ENCODE measurements around the gene PLAC9.

DNA sequence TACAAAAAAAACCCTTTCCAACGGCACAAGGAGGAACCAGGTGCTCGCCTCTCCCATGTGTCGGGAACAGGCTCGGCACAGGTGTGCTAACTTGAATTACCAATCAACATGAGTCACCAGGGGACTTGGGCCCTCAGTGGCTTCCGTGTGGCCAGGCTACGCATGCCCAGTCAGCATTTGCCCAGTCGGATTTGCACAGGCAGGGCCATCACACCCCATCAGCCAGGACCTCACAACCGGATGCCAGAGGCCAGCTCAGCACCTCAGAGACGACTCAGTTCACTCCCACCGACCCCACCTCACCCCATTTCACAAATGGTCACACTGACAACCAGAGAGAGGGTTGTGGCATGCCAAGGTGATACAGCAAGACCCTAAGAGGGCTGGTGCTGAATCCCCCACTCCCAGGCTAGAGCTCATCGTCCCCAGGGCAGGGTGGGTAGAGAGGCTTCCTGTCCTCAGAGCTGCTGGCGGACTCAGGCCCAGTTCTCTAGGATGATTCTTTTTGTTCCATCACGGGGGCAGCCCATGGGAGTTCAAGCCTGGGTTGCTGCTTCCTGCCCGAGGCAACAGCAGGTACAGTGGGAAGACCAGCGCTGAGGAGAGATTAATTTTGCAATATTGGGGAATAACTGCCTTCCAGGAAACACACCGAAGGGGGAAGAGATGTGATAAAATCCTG is 59.2 kb downstream of the PLAC9 start:
- TF ChIP-seq, protein P1, sequence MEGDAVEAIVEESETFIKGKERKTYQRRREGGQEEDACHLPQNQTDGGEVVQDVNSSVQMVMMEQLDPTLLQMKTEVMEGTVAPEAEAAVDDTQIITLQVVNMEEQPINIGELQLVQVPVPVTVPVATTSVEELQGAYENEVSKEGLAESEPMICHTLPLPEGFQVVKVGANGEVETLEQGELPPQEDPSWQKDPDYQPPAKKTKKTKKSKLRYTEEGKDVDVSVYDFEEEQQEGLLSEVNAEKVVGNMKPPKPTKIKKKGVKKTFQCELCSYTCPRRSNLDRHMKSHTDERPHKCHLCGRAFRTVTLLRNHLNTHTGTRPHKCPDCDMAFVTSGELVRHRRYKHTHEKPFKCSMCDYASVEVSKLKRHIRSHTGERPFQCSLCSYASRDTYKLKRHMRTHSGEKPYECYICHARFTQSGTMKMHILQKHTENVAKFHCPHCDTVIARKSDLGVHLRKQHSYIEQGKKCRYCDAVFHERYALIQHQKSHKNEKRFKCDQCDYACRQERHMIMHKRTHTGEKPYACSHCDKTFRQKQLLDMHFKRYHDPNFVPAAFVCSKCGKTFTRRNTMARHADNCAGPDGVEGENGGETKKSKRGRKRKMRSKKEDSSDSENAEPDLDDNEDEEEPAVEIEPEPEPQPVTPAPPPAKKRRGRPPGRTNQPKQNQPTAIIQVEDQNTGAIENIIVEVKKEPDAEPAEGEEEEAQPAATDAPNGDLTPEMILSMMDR (IDR thresholded peaks at IDR 0.05): no peak
- TF ChIP-seq POLR2A (IDR thresholded peaks at IDR 0.05): peak; percentile 34 to 88

All from Peyer's patch (tissue), 4 donors.